ENCODE results near the gene HHAT. TPM values are rescaled to one million over a fixed set of nuclear protein-coding genes. Genes with fewer than 3 reads are reported as not detected.
"Not testable (repeated sequence)": the region's sequence is repeated elsewhere in the genome, so short reads cannot be mapped to it uniquely, and the experiment has no call there.

The HHAT gene
- total RNA-seq, 1 experiment from 2014 or later = 4.0 TPM

DNA sequence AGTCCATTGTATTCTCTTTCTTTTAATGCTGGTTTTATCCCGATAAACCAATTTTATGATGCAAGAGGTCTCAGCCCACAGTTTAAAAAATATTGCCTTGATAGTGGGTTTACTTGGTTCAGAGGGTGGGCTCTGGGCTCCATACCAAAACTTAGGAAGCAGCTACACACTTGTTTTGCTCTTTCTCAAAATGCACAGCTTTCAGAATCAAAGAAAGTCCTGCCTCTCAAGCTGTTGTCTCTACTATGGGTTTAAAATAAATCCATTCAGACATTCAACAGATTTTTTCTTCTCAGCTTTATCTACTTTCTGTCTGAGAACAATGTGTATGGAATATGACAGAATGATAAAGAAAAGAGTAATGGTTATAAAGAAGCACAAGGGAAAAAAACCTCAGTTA lies 14.8 kb upstream of the HHAT start:
- no peak for DNase-seq (ENCODE audit: low spot score)

DNA sequence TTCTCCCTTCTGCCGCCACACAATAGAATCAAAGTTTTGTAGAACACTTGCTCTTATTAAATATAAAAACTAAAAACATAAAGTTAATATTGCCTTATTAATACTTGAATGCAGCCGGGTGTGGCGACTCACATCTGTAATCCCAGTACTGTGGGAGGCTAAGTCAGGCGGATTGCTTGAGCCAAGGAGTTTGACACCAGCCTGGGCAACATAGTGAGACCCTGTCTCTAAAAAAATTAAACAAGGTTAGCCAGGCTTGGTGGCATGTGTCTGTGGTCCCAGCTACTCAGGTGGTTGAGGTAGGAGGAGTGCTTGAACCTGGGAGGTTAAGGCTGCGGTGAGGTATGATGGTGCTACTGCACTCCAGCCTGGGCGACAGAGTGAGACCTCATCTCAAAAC lies 13.2 kb upstream of the HHAT start:
- no peak for DNase-seq (ENCODE audit: low spot score)

DNA sequence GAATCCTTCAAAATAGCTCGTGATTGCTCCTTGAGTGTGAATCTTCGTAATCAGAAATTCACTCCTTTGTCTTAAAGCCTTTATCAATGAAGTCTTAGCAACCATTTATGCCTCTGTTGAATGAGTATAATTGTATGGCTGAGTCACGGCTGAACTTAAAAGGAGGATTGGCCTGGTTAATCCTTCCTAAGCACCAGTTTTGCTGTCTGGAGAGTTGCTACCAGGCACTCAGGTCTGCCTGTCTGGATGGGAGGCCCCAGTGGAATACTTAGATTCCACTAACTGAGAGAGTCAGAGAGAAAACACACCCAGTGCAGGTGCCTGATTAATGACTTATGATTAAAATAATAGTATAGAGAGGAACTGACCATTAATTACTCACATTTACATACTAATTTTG lies 7.6 kb upstream of the HHAT start:
- DNase-seq (ENCODE audit: low spot score) = no peak

DNA sequence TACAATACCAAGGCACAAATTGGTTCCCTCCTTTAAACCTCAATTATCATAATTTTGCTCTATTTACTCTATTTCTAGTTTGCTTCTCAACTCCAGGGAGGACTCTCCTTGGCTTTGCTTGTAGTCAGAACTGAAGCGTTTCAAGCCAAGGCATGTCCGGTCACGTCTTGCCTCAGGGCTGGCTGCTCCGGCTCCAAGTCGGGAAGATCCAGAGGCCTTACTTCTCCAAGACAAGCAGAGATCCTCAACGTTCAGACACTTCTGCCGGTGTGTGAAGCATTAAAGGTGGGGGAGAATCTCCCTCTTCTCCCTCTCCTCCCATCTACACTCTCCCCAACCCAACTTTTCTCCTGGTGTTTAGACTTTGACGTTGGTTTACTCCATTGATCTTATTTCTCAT lies 7.2 kb upstream of the HHAT start:
- no peak for DNase-seq (ENCODE audit: low spot score)

DNA sequence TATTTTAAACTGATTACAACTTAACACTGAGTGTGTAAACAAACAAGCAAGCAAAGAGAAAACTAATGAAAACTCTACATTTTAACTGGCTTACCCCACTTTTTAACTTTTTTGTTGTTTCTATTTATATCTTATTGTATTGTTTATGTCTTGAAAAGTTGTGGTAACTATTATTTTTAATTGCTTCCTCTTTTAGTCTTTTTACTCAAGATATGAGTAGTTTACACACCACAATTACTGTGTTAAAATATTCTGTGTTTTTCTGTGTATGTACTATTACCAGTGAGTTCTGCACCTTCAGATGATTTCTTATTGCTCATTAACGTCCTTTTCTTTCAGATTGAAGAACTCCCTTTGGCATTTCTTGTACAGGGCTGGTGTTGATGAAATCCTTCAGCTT lies 4.7 kb upstream of the HHAT start:
- no peak for DNase-seq (ENCODE audit: low spot score)

DNA sequence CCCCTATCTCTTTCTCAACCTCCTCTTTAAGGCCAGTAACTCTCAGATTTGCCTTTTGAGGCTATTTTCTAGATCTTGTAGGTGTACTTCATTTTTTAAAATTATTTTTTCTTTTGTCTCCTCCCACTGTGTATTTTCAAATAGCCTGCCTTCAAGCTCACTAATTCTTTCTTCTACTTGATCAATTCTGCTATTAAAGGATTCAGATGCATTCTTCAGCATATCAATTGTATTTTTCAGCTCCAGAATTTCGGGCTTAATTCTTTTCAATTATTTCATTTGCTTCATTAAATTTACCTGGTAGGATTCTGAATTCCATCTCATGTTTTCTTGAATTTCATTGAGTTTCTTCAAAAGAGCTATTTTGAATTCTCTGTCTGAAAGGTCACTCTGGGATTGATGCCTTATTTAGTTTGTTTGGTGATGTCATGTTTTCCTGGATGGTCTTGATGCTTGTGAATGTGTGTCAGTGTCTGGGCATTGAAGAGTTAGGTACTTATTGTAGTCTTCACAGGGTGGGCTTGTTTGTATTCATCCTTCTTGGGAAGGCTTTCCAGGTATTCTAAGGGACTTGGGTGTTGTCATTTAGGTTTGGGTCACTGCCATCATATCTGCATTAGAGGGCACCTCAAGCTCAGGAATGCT lies 3.6 kb upstream of the HHAT start:
- no peak for DNase-seq (ENCODE audit: low spot score)

DNA sequence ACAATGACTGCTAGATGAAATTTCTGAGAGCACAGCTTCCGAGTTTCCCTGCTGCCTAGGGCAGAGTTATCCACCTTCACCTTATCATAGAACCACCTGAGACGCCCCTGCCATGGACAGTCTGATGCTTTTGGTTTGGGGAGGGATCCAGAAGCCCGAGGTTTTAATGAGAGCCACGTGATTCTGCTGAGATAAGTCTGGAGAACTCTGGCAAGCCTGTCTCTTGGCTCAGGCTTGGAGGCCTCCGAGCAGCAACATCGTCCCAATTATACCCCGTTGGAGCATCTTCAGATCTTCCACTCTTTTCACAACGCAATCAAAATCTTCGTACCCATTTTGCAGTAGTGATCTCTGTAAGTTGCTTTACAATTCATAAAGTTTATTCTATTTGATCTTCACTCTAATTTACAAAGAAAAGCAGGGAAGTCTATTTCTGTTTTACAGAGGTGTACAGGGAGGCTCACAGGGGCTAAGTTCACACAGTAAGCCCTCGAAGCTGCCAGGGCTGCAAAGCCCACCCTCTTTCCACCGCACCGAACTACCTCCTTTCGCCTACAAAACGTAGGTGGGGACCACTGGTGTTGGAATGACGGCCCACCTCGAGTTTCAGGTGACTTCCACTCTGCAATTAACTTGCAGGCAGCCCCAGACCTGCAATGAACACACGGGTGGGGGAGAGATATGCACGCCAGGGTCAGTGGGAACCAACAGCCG lies 513 bp upstream of the HHAT start:
- no peak for DNase-seq (ENCODE audit: low spot score)

DNA sequence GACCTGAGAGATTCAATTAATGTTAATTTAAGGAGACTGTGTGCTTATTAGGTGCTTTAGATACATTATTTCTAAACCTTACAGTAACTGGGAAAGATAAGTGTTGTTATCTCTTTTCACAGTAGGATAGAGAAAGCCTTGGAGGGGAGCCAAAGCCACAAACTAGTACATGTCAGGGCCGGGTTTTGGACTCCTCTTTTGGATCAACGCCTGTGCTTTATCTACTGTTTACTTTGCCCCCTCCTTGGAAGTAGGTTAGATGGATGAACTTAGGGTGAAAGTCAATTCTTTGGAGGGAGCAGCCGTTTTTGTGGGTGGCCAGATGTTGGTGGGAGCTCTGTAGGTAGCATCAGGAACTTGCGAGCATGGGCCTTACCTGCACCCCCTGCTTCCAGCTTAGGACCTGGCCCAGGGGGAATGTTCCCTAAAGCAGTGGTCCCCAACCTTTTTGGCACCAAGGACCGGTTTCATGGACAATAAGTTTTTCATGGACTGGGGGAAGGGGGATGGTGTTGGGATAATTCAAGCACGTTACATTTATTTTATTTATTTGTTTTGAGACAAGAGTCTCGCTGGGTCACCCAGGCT lies 1.7 kb downstream of the HHAT start:
- no peak for DNase-seq (ENCODE audit: low spot score)

DNA sequence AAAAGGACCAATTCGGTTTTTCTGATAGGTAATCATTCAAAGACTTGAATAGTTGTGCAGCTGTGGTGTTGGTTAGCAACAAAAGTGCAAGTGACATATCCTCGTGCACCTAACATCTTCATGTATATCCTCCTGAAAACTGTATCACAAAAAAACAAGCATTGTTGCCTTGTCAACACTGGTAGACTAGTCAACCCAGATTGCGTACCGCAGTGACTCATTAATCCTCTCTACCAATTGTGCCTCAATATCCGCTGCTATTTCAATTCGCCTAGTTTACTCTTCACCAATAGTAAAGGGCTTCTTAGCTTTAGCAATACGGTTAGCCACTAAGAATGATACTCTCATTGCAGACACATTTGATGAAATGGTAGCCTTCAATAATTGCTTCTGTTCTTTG lies 3.5 kb downstream of the HHAT start:
- DNase-seq (ENCODE audit: low spot score) = no peak

DNA sequence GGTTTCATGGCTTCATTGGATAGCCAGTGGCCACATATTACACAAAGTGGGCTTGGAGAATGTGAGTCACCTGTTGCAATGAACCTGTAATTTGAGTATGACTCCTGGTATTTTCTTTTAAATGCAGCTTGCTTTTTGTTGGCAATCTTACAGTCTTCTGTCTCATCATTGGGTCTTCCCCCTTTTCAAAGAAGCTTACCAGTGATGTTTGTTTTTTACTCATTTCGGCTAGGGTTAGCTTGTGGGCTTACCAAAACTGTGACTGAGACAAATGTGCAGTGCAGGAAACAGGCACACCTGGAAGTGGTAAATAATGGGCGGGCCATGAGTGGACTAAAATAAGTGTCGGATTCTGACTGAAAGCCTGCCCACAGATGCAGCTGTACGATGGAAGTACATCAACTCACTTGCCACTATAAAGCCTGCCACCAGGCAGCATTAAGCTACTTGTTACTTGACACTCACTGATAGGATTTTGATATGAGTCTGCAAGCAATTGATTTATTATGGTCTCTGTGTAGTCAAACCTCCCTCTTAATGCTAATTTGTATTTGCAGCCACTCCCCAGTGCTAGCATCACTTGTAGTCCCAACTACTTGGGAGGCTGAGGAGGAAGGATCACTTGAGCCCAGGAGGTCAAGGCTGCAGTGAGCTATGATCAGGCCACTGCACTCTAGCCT lies 4.2 kb downstream of the HHAT start:
- DNase-seq (ENCODE audit: low spot score) = no peak

DNA sequence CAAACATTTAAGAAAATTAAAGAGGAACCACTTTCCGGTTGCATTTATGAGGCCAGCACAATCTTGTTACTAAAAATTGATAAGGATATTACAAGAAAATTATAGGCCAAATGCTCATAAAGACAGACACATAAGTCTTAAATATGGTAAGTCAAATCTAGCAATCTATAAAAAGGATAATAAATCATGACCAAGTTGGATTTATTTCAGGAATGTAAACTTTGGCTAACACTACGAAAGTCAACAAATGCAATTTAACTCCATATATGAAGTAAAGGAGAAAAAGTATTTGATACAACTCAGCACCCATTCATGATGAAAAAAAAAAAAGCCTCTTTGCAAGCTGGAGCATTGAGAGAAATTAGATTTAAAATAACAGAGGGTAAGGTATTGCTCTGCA lies 6.3 kb downstream of the HHAT start:
- no peak for DNase-seq (ENCODE audit: low spot score)

DNA sequence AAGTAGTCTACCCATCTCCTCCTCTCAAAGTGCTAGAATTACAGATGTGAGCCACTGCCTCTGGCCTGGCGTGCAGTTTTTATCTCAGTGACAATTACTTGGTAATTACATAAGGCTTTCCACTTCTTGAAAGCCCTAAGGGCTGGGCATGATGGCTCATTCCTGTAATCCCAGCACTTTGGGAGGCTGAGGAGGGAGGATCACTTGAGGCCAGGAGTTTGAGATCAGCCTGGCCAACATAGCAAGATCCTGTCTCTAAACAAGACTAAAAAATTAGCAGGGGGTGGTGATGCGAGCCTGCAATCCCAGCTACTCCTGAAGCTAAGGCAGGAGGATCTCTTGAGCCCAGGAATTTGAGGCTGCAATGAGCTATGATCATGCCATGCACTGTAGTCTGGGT lies 7.7 kb downstream of the HHAT start:
- DNase-seq (ENCODE audit: low spot score) = no peak

DNA sequence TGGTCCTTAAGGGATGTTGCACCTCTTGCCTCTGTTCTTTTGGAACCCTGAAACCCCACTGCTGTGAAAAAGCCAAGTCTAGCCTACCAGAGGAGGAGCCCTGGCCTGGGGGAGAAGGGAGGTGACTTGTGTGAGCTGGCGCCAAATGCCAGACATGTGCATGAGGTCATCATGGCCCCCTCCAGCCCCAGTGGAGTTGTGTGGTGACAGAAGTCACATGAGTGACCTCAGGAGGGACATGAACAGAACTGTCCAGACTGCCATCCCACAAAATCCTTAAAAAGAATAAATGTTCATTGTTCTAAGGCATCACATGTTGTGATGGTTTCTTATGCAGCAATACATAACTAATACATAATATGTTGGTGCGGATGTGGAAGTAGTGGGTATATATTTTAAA lies 10.8 kb downstream of the HHAT start:
- no peak for DNase-seq (ENCODE audit: low spot score)

DNA sequence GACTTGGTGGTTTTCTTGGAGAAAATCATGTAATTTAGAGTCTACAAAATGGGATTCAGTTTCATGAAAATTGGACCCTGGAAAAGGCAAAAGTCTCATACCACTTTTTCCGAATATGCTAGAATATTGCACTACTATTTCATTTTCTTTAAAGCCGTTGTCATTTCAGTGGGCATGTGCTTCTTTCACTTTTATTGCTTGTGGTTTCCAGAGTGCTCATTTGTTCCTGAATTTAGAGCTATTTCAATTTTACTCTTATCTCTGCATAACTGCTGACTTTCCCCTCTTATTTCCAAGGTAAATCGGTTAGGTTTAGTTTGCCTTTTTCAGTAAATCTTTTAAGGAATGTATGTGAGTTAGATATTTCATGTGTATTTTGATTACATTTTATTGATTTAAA lies 11.6 kb downstream of the HHAT start:
- no peak for DNase-seq (ENCODE audit: low spot score)

DNA sequence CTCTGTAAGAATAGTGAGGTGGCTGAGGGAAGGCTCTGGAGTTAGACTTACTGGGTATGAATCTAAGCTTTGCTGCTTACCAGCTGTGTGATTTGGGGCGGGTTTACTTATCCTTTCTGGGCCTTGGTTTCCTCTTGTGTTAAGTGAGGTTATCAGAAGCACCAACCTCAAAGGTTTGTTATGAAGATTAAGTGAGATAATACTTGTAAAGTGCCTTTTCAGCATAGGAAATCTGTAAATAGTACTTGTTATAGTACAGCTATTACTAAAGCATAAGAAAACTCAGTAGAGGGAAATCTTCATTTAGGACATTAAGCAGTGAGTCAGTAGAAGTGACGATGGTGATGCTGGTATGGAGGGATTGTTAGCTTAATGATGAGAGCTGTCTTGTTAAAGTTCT lies 12.1 kb downstream of the HHAT start:
- no peak for DNase-seq (ENCODE audit: low spot score)

DNA sequence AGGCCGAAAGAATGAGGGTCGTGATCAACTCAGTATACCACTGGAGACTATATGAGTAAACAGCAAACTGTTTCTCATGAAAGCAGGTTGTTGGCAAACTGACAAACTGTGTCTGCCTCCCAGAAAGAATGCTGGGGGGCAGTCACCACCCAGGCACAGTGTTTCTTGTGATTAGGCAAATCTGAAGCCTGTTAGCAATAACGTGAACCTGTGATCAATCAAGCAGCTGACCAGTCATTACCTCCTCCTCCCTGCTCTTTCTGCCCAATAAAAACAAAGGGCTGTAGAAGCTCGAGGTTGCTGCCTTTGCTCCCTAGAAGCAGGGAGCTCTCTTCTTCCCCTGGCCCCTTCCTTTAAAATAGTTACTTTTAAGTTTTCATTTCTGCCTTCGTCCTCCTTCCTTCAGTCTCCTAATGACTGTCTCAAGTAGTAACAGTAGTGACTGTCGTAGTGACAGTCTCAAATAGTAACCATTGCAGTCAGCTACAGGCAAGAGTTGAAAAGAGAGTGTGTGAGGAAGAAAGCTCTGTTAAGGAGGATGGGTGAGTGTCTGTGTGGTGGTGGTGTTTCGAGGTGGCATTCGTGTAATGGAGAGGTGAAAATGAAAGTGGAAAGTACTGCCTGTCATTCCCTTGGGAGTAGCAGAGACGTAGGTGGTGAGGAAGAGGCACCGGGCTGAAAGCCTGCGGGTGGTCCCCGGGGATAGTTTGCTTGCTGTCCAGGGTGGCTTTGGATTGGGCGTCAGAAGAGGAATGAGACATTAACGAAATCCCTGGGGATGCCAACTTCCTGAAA lies 14.5 kb downstream of the HHAT start:
- peak; percentile 38 for DNase-seq (ENCODE audit: low spot score)

DNA sequence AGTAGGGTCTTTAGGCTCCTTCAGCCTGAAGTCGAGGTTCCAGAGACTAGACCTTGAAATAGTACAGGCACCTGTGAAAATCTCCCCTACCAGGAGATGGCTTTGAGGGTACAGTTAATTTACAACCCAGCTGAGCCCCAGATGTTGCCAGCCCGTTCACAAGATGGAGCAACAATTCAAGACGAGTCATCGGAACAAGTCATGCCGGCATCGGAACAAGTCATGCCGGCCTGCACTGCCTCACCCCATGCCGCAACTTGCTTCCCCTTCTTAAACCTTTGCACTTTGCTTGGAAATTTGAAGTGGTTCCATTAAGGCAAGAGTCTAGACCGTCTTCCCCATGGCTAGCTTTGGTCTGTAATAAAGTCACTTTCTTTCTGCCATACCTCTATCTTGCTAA lies 16.0 kb downstream of the HHAT start:
- no peak for DNase-seq (ENCODE audit: low spot score)

DNA sequence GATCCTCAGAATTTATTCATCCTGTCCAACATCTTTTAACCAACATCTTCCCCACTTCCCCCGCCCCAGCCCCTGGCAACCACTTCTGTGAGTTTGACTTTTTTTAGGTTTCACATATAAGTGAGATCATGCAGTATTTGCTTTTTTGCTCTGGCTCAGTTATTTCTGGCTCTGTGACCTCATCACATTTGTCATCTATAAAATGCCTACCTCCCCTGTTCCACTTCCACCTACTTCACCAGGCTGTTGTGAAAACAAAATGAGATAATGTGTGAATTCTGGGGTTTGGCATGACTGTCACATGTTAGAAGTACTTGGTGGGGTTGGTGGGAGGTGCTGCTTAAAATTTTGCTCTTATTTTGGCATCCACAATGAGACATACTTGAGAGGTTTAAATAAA lies 18.4 kb downstream of the HHAT start:
- DNase-seq (ENCODE audit: low spot score) = peak; percentile 43

DNA sequence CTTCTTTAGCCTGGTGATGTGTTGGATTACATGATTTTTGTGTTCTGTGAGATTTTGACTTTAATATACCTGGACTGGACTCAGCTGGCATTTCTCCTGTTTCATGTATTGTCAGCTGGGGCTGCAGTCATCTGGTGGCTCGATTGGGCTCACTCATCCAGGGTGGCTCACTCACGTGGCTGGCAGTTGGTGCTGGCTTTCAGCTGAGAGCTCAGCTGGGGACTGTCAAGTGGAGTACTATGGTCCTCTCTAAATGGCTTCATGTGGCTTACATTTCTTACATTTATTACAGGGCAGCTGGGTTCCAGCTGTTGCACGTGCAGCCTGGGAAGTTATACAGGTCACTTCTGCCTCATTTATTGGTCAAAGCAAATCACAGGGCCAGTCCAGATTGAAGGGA lies 22.8 kb downstream of the HHAT start:
- no peak for DNase-seq (ENCODE audit: low spot score)

DNA sequence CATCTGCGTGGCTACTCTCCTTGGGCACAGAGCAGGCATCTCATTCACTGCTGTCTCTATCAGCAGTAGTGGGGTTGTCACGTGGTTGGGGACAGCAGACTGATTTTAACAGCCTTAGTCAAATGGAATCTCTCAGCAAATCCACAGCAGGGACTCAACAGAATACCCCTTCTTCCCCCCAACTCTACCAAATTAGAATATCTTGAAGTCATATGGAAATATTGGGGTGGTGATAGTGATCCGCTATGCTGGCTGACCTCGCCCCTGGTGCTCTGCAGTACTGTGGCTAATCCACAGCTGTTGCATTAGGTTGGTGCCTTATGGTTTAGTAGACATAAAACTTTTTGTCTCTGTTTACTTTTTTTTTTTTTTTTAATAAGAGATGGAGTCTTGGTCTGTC lies 23.9 kb downstream of the HHAT start:
- DNase-seq (ENCODE audit: low spot score) = no peak

DNA sequence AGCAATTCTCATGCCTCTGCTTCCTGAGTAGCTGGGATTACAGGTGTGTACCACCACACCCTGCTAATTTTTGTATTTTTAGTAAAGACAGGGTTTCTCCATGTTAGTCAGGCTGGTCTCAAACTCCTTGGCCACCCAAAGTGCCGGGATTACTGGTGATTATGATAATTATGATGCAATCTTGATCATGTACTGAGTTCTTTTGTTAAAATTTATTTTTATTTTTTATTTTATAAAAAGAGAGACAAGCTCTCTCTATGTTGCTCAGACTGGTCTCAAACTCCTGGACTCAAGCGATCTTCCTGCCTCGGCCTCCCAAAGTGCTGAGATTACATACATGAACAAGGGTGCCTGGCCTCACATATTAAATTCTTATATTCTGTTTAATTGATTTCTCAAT lies 25.6 kb downstream of the HHAT start:
- DNase-seq (ENCODE audit: low spot score) = not testable (repeated sequence)

DNA sequence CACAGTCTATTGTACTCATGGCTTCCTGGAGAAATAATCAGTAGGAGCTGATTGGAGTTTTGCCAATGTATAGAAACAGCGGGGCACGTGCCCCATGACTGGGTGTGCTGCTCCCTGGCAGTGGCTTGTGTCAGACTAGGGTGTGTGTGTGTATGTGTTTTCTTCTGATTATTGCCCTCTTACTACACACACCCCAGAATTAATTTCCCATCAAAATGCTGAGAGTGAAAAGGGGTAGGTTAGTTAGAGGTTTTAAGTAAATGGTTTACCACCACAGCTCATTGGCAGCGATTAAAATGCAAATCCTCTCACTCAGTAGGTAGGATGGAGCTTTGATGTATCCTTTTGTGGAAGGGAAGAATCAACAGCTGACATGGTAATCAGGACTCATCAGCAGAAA lies 29.9 kb downstream of the HHAT start:
- no peak for DNase-seq (ENCODE audit: low spot score)
